ENCODE data around the gene UNC93A.

DNA sequence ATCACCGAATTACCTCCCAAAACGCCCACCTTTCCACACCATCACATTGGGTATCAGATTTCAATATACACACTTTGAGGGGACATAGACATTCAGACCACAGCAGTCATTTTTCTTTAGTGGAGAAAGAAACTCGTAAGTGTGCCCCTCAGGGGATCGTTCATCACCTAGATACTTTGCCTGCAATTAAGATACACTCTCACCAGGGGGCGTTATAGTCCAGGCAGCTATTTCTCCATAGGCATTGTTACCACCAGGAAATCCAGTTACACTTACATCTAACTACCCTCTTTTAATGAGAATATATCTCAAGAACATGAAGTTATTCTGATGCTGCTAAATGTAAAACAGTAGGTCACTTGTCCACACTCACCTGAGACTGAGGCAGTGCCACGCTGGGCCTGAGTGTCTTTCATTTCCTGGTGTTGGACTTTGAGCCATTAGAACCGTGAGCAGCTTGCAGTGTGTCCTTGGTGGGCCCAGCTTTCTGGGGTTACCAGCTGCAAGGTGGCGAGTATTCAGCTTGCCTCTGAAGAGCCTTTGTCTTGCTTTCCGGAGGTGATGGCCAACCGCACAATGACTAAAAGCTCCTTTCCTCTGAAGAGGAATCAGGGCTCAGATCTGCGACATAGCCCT, 35.1 kb upstream of the UNC93A start:
- no peak for TF ChIP-seq CTCF (IDR thresholded peaks at IDR 0.05)
- no peak for TF ChIP-seq POLR2A (IDR thresholded peaks at IDR 0.05)
- TF ChIP-seq POLR2AphosphoS5 (IDR thresholded peaks at IDR 0.05) = no peak

All from breast epithelium (tissue), 3 donors.